Activated naive CD4-positive, alpha-beta T cell treated with anti-CD3 and anti-CD28 coated beads, Interleukin-2, amount 50 U/mL, for 24 hours (primary cell): ENCODE measurements around the gene OGFOD2.

ENCODE experiments used
- H3K27ac Mint-ChIP-seq: one replicate; pipeline ENCODE4 v1.8.0; 2021; ENCODE audit warnings: mild to moderate bottlenecking, mixed read lengths
- H3K27me3 Mint-ChIP-seq: one replicate; pipeline ENCODE4 v1.8.0; 2021; ENCODE audit warnings: mixed read lengths
- H3K36me3 Mint-ChIP-seq: one replicate; pipeline ENCODE4 v1.8.0; 2021; ENCODE audit warnings: mixed read lengths
- H3K4me1 Mint-ChIP-seq: one replicate; pipeline ENCODE4 v1.8.0; 2021; ENCODE audit warnings: mixed read lengths
- H3K4me3 Mint-ChIP-seq: one replicate; pipeline ENCODE4 v1.8.0; 2021; ENCODE audit warnings: mild to moderate bottlenecking, mixed read lengths
- H3K9me3 Mint-ChIP-seq: one replicate; pipeline ENCODE4 v1.8.0; 2021; ENCODE audit warnings: mixed read lengths

The OGFOD2 gene

GRCh38 chr12:122979908-122980182 lies 4.8 kb downstream of the OGFOD2 start:
- H3K27me3 Mint-ChIP-seq, result no peaks in the 10 kb centered on the region
- peaks cover 64% of the 10 kb centered on the region for H3K4me1 Mint-ChIP-seq
- H3K9me3 Mint-ChIP-seq, result no peaks in the 10 kb centered on the region
- H3K4me3 Mint-ChIP-seq, result peak overlapping the region; percentile 92
- H3K27ac Mint-ChIP-seq, result peak overlapping the region; percentile 86
- H3K36me3 Mint-ChIP-seq, result peaks cover 1% of the 10 kb centered on the region

GRCh38 chr12:122980183-122981035 lies 5.4 kb downstream of the OGFOD2 start, which contains the start of gene ARL6IP4:
ARL6IP4 (plus strand) TSS chr12:122980681; CDS start chr12:122981140, 459 bp downstream.
- Mint-ChIP-seq H3K27ac (peak within 1 kb of the TSS; percentile 86), H3K27me3 (no peaks in the 10 kb centered on the region), H3K4me1 (peaks cover 64% of the 10 kb centered on the region), H3K9me3 (no peaks in the 10 kb centered on the region), H3K4me3 (peak within 1 kb of the TSS; percentile 92), H3K36me3 (peaks cover 3% of the 10 kb centered on the region)

- Mint-ChIP-seq H3K4me1 (peaks cover 62% of the 10 kb centered on the region), H3K36me3 (peaks cover 3% of the 10 kb centered on the region)
These were observed 6.0 kb downstream of the OGFOD2 start for GRCh38 chr12:122981036-122981471.

GRCh38 chr12:122981587-122982476 lies 6.8 kb downstream of the OGFOD2 start:
- Mint-ChIP-seq H3K4me1 (peaks cover 54% of the 10 kb centered on the region), H3K36me3 (peaks cover 3% of the 10 kb centered on the region), H3K4me3 (peak overlapping the region; percentile 92), H3K27me3 (no peaks in the 10 kb centered on the region), H3K27ac (peak overlapping the region; percentile 86), H3K9me3 (no peaks in the 10 kb centered on the region)

More at GRCh38 chr12:122981036-122981471, 6.0 kb downstream of the OGFOD2 start:
- peak overlapping the region; percentile 86 for H3K27ac Mint-ChIP-seq
- H3K9me3 Mint-ChIP-seq, result no peaks in the 10 kb centered on the region
- no peaks in the 10 kb centered on the region for H3K27me3 Mint-ChIP-seq
- H3K4me3 Mint-ChIP-seq, result peak overlapping the region; percentile 92

GRCh38 chr12:122982477-122982815 lies 7.4 kb downstream of the OGFOD2 start:
- Mint-ChIP-seq H3K36me3 (peaks cover 3% of the 10 kb centered on the region), H3K4me3 (peak overlapping the region; percentile 92), H3K27ac (peak overlapping the region; percentile 46), H3K4me1 (peaks cover 49% of the 10 kb centered on the region), H3K9me3 (no peaks in the 10 kb centered on the region), H3K27me3 (no peaks in the 10 kb centered on the region)

- H3K27me3 Mint-ChIP-seq, result no peaks in the 10 kb centered on the region
- peak overlapping the region; percentile 92 for H3K4me3 Mint-ChIP-seq
- peak overlapping the region; percentile 91 for H3K27ac Mint-ChIP-seq
- H3K9me3 Mint-ChIP-seq, result no peaks in the 10 kb centered on the region
- H3K4me1 Mint-ChIP-seq, result peaks cover 43% of the 10 kb centered on the region
- H3K36me3 Mint-ChIP-seq, result peaks cover 3% of the 10 kb centered on the region
These were observed 8.1 kb downstream of the OGFOD2 start for GRCh38 chr12:122982963-122983788.

- H3K4me1 Mint-ChIP-seq, result peaks cover 41% of the 10 kb centered on the region
- H3K27ac Mint-ChIP-seq, result peak overlapping the region; percentile 30
- no peaks in the 10 kb centered on the region for H3K9me3 Mint-ChIP-seq
- H3K36me3 Mint-ChIP-seq, result peaks cover 3% of the 10 kb centered on the region
- peak overlapping the region; percentile 36 for H3K4me3 Mint-ChIP-seq
- H3K27me3 Mint-ChIP-seq, result no peaks in the 10 kb centered on the region
These were observed 8.9 kb downstream of the OGFOD2 start for GRCh38 chr12:122983789-122984515.

- H3K27me3 Mint-ChIP-seq, result no peaks in the 10 kb centered on the region
- H3K27ac Mint-ChIP-seq, result peak overlapping the region; percentile 30
- H3K4me1 Mint-ChIP-seq, result peaks cover 35% of the 10 kb centered on the region
- peaks cover 3% of the 10 kb centered on the region for H3K36me3 Mint-ChIP-seq
- no peaks in the 10 kb centered on the region for H3K9me3 Mint-ChIP-seq
- no peak overlapping the region for H3K4me3 Mint-ChIP-seq
These were observed 9.7 kb downstream of the OGFOD2 start for GRCh38 chr12:122984612-122985337.

GRCh38 chr12:122985338-122986257 lies 10.6 kb downstream of the OGFOD2 start:
- no peaks in the 10 kb centered on the region for H3K9me3 Mint-ChIP-seq
- no peak overlapping the region for H3K4me3 Mint-ChIP-seq
- H3K27me3 Mint-ChIP-seq, result no peaks in the 10 kb centered on the region
- peaks cover 3% of the 10 kb centered on the region for H3K36me3 Mint-ChIP-seq
- H3K4me1 Mint-ChIP-seq, result peaks cover 31% of the 10 kb centered on the region
- H3K27ac Mint-ChIP-seq, result no peak overlapping the region

- H3K4me3 Mint-ChIP-seq, result no peak overlapping the region
- no peaks in the 10 kb centered on the region for H3K27me3 Mint-ChIP-seq
These were observed 11.3 kb downstream of the OGFOD2 start for GRCh38 chr12:122986258-122986871.

GRCh38 chr12:122987086-122987951 lies 12.3 kb downstream of the OGFOD2 start:
- Mint-ChIP-seq H3K27me3 (no peaks in the 10 kb centered on the region), H3K36me3 (peaks cover 1% of the 10 kb centered on the region), H3K27ac (no peak overlapping the region), H3K4me1 (peaks cover 21% of the 10 kb centered on the region), H3K4me3 (no peak overlapping the region), H3K9me3 (no peaks in the 10 kb centered on the region)

More at GRCh38 chr12:122986258-122986871, 11.3 kb downstream of the OGFOD2 start:
- H3K36me3 Mint-ChIP-seq, result peaks cover 3% of the 10 kb centered on the region
- H3K9me3 Mint-ChIP-seq, result no peaks in the 10 kb centered on the region
- no peak overlapping the region for H3K27ac Mint-ChIP-seq
- H3K4me1 Mint-ChIP-seq, result peaks cover 30% of the 10 kb centered on the region

GRCh38 chr12:122988036-122988435 lies 13.0 kb downstream of the OGFOD2 start:
- Mint-ChIP-seq H3K27ac (no peak overlapping the region), H3K4me1 (peaks cover 14% of the 10 kb centered on the region), H3K36me3 (peaks cover 3% of the 10 kb centered on the region), H3K4me3 (no peak overlapping the region), H3K9me3 (no peaks in the 10 kb centered on the region), H3K27me3 (no peaks in the 10 kb centered on the region)
